PC-9 (cell line): ENCODE results near the gene OGN.

Source experiments
- EZH2 ChIP-seq: fragments of 200-600 bp; sonication (generic); IDR thresholded peaks from 2 replicates; pipeline ENCODE4 v1.8.0; 2017; ENCODE audit warnings: antibody characterized with exemption, low read depth
- TF ChIP-seq, protein P1 (sequence below): fragments of 200-600 bp; sonication (generic); conservative IDR thresholded peaks from 2 replicates; pipeline ENCODE4 v1.6.1; 2017; ENCODE audit warnings: mixed run types, antibody characterized with exemption, mild to moderate bottlenecking, moderate library complexity

- TF ChIP-seq, protein P1, sequence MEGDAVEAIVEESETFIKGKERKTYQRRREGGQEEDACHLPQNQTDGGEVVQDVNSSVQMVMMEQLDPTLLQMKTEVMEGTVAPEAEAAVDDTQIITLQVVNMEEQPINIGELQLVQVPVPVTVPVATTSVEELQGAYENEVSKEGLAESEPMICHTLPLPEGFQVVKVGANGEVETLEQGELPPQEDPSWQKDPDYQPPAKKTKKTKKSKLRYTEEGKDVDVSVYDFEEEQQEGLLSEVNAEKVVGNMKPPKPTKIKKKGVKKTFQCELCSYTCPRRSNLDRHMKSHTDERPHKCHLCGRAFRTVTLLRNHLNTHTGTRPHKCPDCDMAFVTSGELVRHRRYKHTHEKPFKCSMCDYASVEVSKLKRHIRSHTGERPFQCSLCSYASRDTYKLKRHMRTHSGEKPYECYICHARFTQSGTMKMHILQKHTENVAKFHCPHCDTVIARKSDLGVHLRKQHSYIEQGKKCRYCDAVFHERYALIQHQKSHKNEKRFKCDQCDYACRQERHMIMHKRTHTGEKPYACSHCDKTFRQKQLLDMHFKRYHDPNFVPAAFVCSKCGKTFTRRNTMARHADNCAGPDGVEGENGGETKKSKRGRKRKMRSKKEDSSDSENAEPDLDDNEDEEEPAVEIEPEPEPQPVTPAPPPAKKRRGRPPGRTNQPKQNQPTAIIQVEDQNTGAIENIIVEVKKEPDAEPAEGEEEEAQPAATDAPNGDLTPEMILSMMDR, result no peak
- TF ChIP-seq EZH2, result no peak
These were observed 30.9 kb upstream of the OGN start for GRCh38 chr9:92435263-92435662.
